HuH-7.5 (cell line): ENCODE results near the gene EDN1.

ENCODE experiments used
- DNase-seq: peaks from one replicate; pipeline ENCODE4 v3.0.0; 2011; ENCODE audit warnings: low spot score

The EDN1 gene

GRCh38 chr6:12270551-12271230, 19.5 kb upstream of the EDN1 start:
- no peak for DNase-seq

- DNase-seq, result no peak
Observed at GRCh38 chr6:12271594-12271993, 18.6 kb upstream of the EDN1 start.

GRCh38 chr6:12271997-12272396, 18.2 kb upstream of the EDN1 start:
- no peak for DNase-seq

GRCh38 chr6:12275107-12275506, 15.1 kb upstream of the EDN1 start:
- no peak for DNase-seq

GRCh38 chr6:12276930-12277315, 13.2 kb upstream of the EDN1 start:
- no peak for DNase-seq

- DNase-seq, result no peak
Observed at GRCh38 chr6:12277386-12277785, 12.8 kb upstream of the EDN1 start.

GRCh38 chr6:12278915-12279314, 11.2 kb upstream of the EDN1 start:
- no peak for DNase-seq

GRCh38 chr6:12279322-12280091, 10.7 kb upstream of the EDN1 start:
- DNase-seq, result no peak

- DNase-seq, result no peak
Observed at GRCh38 chr6:12280458-12280857, 9.7 kb upstream of the EDN1 start.

- DNase-seq, result no peak
Observed at GRCh38 chr6:12280902-12281301, 9.3 kb upstream of the EDN1 start.

GRCh38 chr6:12283904-12284303, 6.3 kb upstream of the EDN1 start:
- DNase-seq, result no peak

- no peak for DNase-seq
Observed at GRCh38 chr6:12286373-12287110, 3.6 kb upstream of the EDN1 start.

- no peak for DNase-seq
Observed at GRCh38 chr6:12288211-12288618, 1.9 kb upstream of the EDN1 start.

- no peak for DNase-seq
Observed at GRCh38 chr6:12288914-12289313, 1.2 kb upstream of the EDN1 start.

- peak; percentile 47 for DNase-seq
Observed at GRCh38 chr6:12289365-12289919, 719 bp upstream of the EDN1 start.

- DNase-seq, result no peak
Observed at GRCh38 chr6:12291071-12291838, 1.1 kb downstream of the EDN1 start.

GRCh38 chr6:12291839-12292604, 1.9 kb downstream of the EDN1 start:
- DNase-seq, result no peak

GRCh38 chr6:12293235-12293930, 3.2 kb downstream of the EDN1 start:
- no peak for DNase-seq

GRCh38 chr6:12293931-12294807, 4.0 kb downstream of the EDN1 start:
- DNase-seq, result no peak
